Pancreas (tissue), 10 donors: Measurements from ENCODE around the gene C3orf52. TPM values are rescaled to one million over a fixed set of nuclear protein-coding genes. Genes with fewer than 3 reads are reported as not detected.

Experiments used
- ATAC-seq, 4 donors: fragments of 200-7000 bp; cut with Tn5 transposase; one replicate each; pipeline versions ENCODE4 v1.8.0 to v1.9.1; 2020; ENCODE audit warnings: mild to moderate bottlenecking in 4 of 4, moderate library complexity in 4 of 4
- DNase-seq, 6 donors: peaks; one replicate each; pipeline ENCODE4 v3.0.0-alpha.2; 2020
- FAIRE-seq: peaks from 2 replicates; lab custom pipeline; 2012; peaks lifted over from hg19 to GRCh38; lab: Jason Lieb, UNC
- H3K27ac ChIP-seq, 4 donors: fragments of 200-600 bp; sonication (generic); 1 replicate in 3 of 4; 2 replicates in 1 of 4; pipeline versions ENCODE4 v1.5.0 to v1.8.0; 2020
- H3K27me3 ChIP-seq, 4 donors: fragments of 200-600 bp; one replicate each; pipeline ENCODE4 v1.8.0; 2021
- H3K36me3 ChIP-seq, 3 donors: fragments of 200-600 bp; sonication (generic) in 1 of 3; one replicate each; pipeline versions ENCODE4 v1.5.0 to v1.8.0; 2020 to 2021
- H3K4me1 ChIP-seq, 3 donors: fragments of 200-600 bp; one replicate each; pipeline ENCODE4 v1.8.0; 2021
- H3K4me3 ChIP-seq, 4 donors: fragments of 200-600 bp; sonication (generic) in 2 of 4; one replicate each; pipeline versions ENCODE4 v1.5.0 to v1.8.0; 2020 to 2021
- H3K9me3 ChIP-seq, 4 donors: fragments of 200-600 bp; one replicate each; pipeline ENCODE4 v1.8.0; 2021
- CTCF ChIP-seq, 4 donors: fragments of 200-600 bp; sonication (generic) in 3 of 4; IDR thresholded peaks; one replicate each; pipeline versions ENCODE4 v1.5.0 to v1.8.0; 2021; ENCODE audit warnings: antibody characterized with exemption in 4 of 4
- WGBS, 2 donors: extraction: QIAGEN DNeasy Blood & Tissue Kit; methylation state at CpG; one replicate each; pipeline ENCODE4 v1.1.7; 2013; 5-methylcytosine and 5-hydroxymethylcytosine counted together
- intact Hi-C, 3 donors: fragments of 100-400 bp; cut with DNase I; formaldehyde crosslinking; loops; one replicate each; pipeline versions ENCODE4 v1.11.1 to v1.14.2; 2022
- polyA plus RNA-seq, 2 donors: library from polyadenylated mRNA; stranded (reverse); fragments of 200-250 nt; gene quantifications; one replicate each; pipeline ENCODE4 v1.2.3, GENCODE V29; 2013
- total RNA-seq, 6 donors: library from RNA; stranded (reverse); fragmentation: NEBNext Ultra II Directional in 4 of 6; extraction: Animal tissue kit (Norgen Biotek cat#: 25700) in 4 of 6; gene quantifications; one replicate each; pipeline versions ENCODE4 v1.2.1 to v1.2.4, GENCODE V29; 2021 to 2023
- donor health status: healthy with polysubstance abuse.
- donor health status: DM: no; HTN: no; CAD: no; lungs with moderate emphysema.
- donor health status: DM: no; HTN: no; CAD: no.
- donor health status: control.
- donor health status: control.
- donor health status: Bipolar disorder and iron deficiency.
- donor health status: DM: yes; HTN: yes; CAD: no.
- donor health status: DM: no; HTN: no; CAD: no.
- donor health status: DM: no; HTN: no; CAD: no.
- donor health status: DM: yes; HTN: yes; CAD: no.

The C3orf52 gene
- total and polyA plus RNA-seq, 8 donors: 9.7 to 51.7 (median 21.4) TPM

GRCh38 chr3:112119962-112120836, 34.0 kb downstream of the C3orf52 start:
- WGBS, 2 donors: 80 to 85% methylated on average over 9 of the region's 9 CpGs
- Histone ChIP-seq H3K27me3 (no peaks in the 10 kb centered on the region), H3K36me3 (peaks cover 0 to 25% (median 0%) of the 10 kb centered on the region in 3 donors), H3K4me1 (peaks cover 9 to 14% (median 12%) of the 10 kb centered on the region in 3 donors), H3K27ac (no peak overlapping the region), H3K9me3 (no peaks in the 10 kb centered on the region), H3K4me3 (no peak overlapping the region)
- DNase-seq: no peak
- FAIRE-seq: no peak
- intact Hi-C loops: no loop called here
- TF ChIP-seq CTCF (IDR thresholded peaks at IDR 0.05): no peak
- no peak for ATAC-seq

GRCh38 chr3:112121577-112122547, 35.7 kb downstream of the C3orf52 start:
- intact Hi-C loops: no loop called here
- Histone ChIP-seq H3K27ac (no peak overlapping the region), H3K4me1 (peaks cover 9 to 14% (median 12%) of the 10 kb centered on the region in 3 donors), H3K9me3 (no peaks in the 10 kb centered on the region), H3K36me3 (peaks cover 0 to 18% (median 0%) of the 10 kb centered on the region in 3 donors), H3K4me3 (no peak overlapping the region), H3K27me3 (no peaks in the 10 kb centered on the region)
- TF ChIP-seq CTCF (IDR thresholded peaks at IDR 0.05): no peak
- no peak for DNase-seq
- peak in 1 of 4 donors; percentile 41 for ATAC-seq
- 82 to 87% methylated on average over 2 of the region's 2 CpGs for WGBS, 2 donors
- no peak for FAIRE-seq

GRCh38 chr3:112122870-112123269, 36.7 kb downstream of the C3orf52 start:
- H3K9me3 ChIP-seq: no peaks in the 10 kb centered on the region
- FAIRE-seq (no peak), ATAC-seq (no peak), DNase-seq (no peak)
- H3K27ac ChIP-seq: no peak overlapping the region
- no peaks in the 10 kb centered on the region for H3K27me3 ChIP-seq
- peaks cover 9 to 14% (median 12%) of the 10 kb centered on the region in 3 donors for H3K4me1 ChIP-seq
- intact Hi-C loops: no loop called here
- H3K4me3 ChIP-seq: no peak overlapping the region
- peaks cover 0 to 9% (median 0%) of the 10 kb centered on the region in 3 donors for H3K36me3 ChIP-seq
- no peak for TF ChIP-seq CTCF (IDR thresholded peaks at IDR 0.05)

- ATAC-seq (no peak), FAIRE-seq (no peak), DNase-seq (no peak)
- H3K9me3 ChIP-seq: no peaks in the 10 kb centered on the region
- peaks cover 9 to 14% (median 12%) of the 10 kb centered on the region in 3 donors for H3K4me1 ChIP-seq
- intact Hi-C loops: no loop called here
- no peak overlapping the region for H3K27ac ChIP-seq
- no peak overlapping the region for H3K4me3 ChIP-seq
- WGBS, 2 donors: 89 to 90% methylated on average over 2 of the region's 2 CpGs
- H3K36me3 ChIP-seq: peaks cover 0 to 11% (median 0%) of the 10 kb centered on the region in 3 donors
- no peaks in the 10 kb centered on the region for H3K27me3 ChIP-seq
- TF ChIP-seq CTCF (IDR thresholded peaks at IDR 0.05): no peak
Observed at GRCh38 chr3:112123548-112123947, 37.4 kb downstream of the C3orf52 start.
